Cardiac muscle cell (in vitro differentiated cells and primary cell): Measurements from ENCODE around the gene PHEX. TPM values are rescaled to one million over a fixed set of nuclear protein-coding genes. Genes with fewer than 3 reads are reported as not detected.

ENCODE experiments used
- DNase-seq, 2 donors: peaks; one replicate each; pipeline versions ENCODE4 v3.0.0 to v3.0.0-alpha.2; 2010 to 2017; ENCODE audit warnings: low read depth in 1 of 2, low spot score in 1 of 2
- H3K27ac ChIP-seq: fragments of 200-600 bp; sonication (generic); 2 replicates; pipeline ENCODE4 v1.5.1; 2016
- H3K27me3 ChIP-seq: fragments of 200-600 bp; sonication (generic); 2 replicates; pipeline ENCODE4 v1.6.0; 2016; ENCODE audit warnings: control low read depth
- H3K36me3 ChIP-seq: fragments of 200-600 bp; sonication (generic); 2 replicates; pipeline ENCODE4 v1.5.1; 2016; ENCODE audit warnings: control low read depth
- H3K4me1 ChIP-seq: fragments of 200-600 bp; sonication (generic); 2 replicates; pipeline ENCODE4 v1.8.1; 2017; ENCODE audit warnings: low read depth, mild to moderate bottlenecking, mixed run types
- H3K4me3 ChIP-seq: fragments of 200-600 bp; sonication (generic); 2 replicates; pipeline ENCODE4 v1.5.1; 2016; ENCODE audit warnings: mild to moderate bottlenecking
- H3K9me3 ChIP-seq: fragments of 200-600 bp; sonication (generic); 2 replicates; pipeline ENCODE4 v1.5.1; 2017; ENCODE audit warnings: low read depth, mild to moderate bottlenecking, control low read depth
- CTCF ChIP-seq: IDR thresholded peaks from 2 replicates; pipeline ENCODE4 v1.5.1; 2012; ENCODE audit warnings: low read depth, mild to moderate bottlenecking, low read length
- polyA plus RNA-seq: library from polyadenylated mRNA; unstranded; fragments of >200 nt; fragmentation: Nextera tagmentation; extraction: Ambion mirVana; gene quantifications from 2 replicates; pipeline ENCODE4 v1.2.1, GENCODE V29; 2016
- total RNA-seq: library from RNA; depleted of rRNA; stranded (reverse); fragments of >200 nt; gene quantifications from 2 replicates; pipeline ENCODE4 v1.2.3, GENCODE V29; 2016

Gene PHEX
- total and polyA plus RNA-seq, 2 experiments from 2014 or later, result 0.21 to 0.62 TPM

DNA sequence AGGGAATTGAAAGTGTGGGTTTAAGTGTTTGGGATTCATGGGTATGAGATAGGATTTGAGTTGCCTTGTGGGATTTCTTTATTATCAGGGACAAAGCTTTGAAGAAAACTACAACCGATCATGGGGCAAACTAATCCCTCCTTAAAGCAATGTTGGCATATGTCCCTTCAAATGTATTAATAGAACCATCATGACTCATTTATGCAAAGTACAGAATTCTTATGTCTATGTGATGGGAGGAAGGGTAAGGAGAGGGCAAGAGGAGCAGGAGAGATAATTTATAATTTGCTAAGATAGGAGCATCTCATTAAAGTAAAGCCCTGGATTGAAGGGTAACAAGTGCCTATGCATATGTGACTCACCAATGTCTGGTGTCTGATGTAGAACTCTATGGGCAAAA lies 94.2 kb downstream of the PHEX start:
- no peak for DNase-seq

DNA sequence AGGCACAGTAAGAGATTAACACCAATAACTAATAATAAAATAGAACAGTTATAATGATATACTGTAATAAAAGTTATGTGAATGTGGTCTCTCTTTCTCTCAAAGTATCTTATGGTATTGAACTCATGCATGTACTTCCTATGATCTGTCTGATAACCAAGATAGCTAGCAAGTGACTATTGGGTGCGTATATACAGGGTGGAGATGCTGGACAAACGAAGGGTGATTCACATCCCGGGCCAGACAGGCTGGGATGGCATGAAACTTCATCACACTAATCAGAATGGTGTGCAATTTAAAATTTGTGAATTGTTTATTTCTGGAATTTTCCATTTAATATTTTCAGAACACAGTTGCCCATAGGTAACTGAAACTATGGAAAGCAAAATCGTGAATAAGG lies 96.8 kb downstream of the PHEX start:
- TF ChIP-seq CTCF, result no peak
- Histone ChIP-seq H3K9me3 (no peaks in the 10 kb centered on the region), H3K27me3 (no peaks in the 10 kb centered on the region), H3K27ac (no peak overlapping the region), H3K36me3 (no peaks in the 10 kb centered on the region), H3K4me1 (no peaks in the 10 kb centered on the region), H3K4me3 (no peak overlapping the region)
- DNase-seq, result no peak

More for the DNA sequence above, 94.2 kb downstream of the PHEX start:
- no peaks in the 10 kb centered on the region for H3K9me3 ChIP-seq
- no peaks in the 10 kb centered on the region for H3K36me3 ChIP-seq
- no peaks in the 10 kb centered on the region for H3K27me3 ChIP-seq
- no peak overlapping the region for H3K4me3 ChIP-seq
- H3K27ac ChIP-seq, result no peak overlapping the region
- no peak for TF ChIP-seq CTCF
- no peaks in the 10 kb centered on the region for H3K4me1 ChIP-seq

DNA sequence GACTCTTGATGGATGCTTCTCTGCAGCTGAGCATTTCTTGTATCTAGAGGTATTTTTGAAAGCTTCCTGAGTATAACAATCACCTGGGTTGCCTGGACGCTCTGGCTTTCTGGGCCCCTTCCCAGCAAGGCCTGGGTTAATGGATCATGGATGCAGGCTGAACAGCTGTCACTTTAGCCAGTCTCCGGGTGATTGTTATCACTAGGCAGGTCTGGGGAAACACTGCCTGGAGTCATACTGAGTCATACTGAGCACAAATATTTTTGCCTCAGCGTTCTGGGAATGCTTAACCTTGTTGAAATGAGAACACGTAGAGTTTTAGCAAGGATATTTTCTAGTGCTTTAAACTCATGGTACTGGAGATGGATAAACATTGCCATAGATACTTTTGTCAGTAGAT lies 102.6 kb downstream of the PHEX start:
- Histone ChIP-seq H3K36me3 (no peaks in the 10 kb centered on the region), H3K27me3 (no peaks in the 10 kb centered on the region), H3K4me3 (no peak overlapping the region), H3K4me1 (peaks cover 21% of the 10 kb centered on the region), H3K9me3 (no peaks in the 10 kb centered on the region), H3K27ac (peak overlapping the region; percentile 59)
- TF ChIP-seq CTCF, result no peak
- peak in 1 of 2 donors; percentile 43 for DNase-seq

- no peak for TF ChIP-seq CTCF
- Histone ChIP-seq H3K27ac (peak overlapping the region; percentile 59), H3K9me3 (no peaks in the 10 kb centered on the region), H3K27me3 (no peaks in the 10 kb centered on the region), H3K36me3 (no peaks in the 10 kb centered on the region), H3K4me1 (peaks cover 21% of the 10 kb centered on the region), H3K4me3 (no peak overlapping the region)
- peak; percentile 10 to 50 for DNase-seq
These were observed 103.1 kb downstream of the PHEX start for GRCh38 chrX:22135171-22135711.

- no peaks in the 10 kb centered on the region for H3K36me3 ChIP-seq
- no peak overlapping the region for H3K4me3 ChIP-seq
- H3K9me3 ChIP-seq, result no peaks in the 10 kb centered on the region
- peak; percentile 53 for TF ChIP-seq CTCF
- H3K4me1 ChIP-seq, result peaks cover 21% of the 10 kb centered on the region
- DNase-seq, result peak; percentile 59 to 75
- no peaks in the 10 kb centered on the region for H3K27me3 ChIP-seq
- H3K27ac ChIP-seq, result no peak overlapping the region
These were observed 104.0 kb downstream of the PHEX start for GRCh38 chrX:22135994-22136684.
